RWPE2 (cell line): ENCODE results near the gene ARMCX1.
A peak's percentile ranks its signal among the peaks of the same experiment; 100 is the strongest.
"Not testable (repeated sequence)": the region's sequence is repeated elsewhere in the genome, so short reads cannot be mapped to it uniquely, and the experiment has no call there.

Source experiments
- ATAC-seq: fragments of 200-7000 bp; cut with Tn5 transposase; 3 replicates; pipeline ENCODE4 v1.9.1; 2021; ENCODE audit warnings: low read depth
- DNase-seq: peaks from one replicate; pipeline ENCODE4 v3.0.0-alpha.2; 2020; ENCODE audit warnings: low spot score
- H3K27ac ChIP-seq: fragments of 450-650 bp; 2 replicates; pipeline ENCODE4 v1.5.1; 2017; ENCODE audit warnings: mild to moderate bottlenecking; ENCODE audit not compliant: poor library complexity, severe bottlenecking
- H3K27me3 ChIP-seq: fragments of 250-450 bp; sonication (Bioruptor Pico); 2 replicates; pipeline ENCODE4 v1.5.1; 2021; ENCODE audit warnings: mild to moderate bottlenecking, moderate library complexity; ENCODE audit not compliant: insufficient read depth, poor library complexity, severe bottlenecking
- H3K36me3 ChIP-seq: fragments of 250-450 bp; sonication (Bioruptor Pico); 2 replicates; pipeline ENCODE4 v1.5.1; 2020; ENCODE audit warnings: low read depth, mild to moderate bottlenecking, moderate library complexity
- H3K4me1 ChIP-seq: fragments of 250-450 bp; sonication (Bioruptor Pico); 2 replicates; pipeline ENCODE4 v1.5.1; 2021; ENCODE audit warnings: mild to moderate bottlenecking, moderate library complexity; ENCODE audit not compliant: insufficient read depth, poor library complexity, severe bottlenecking
- H3K4me3 ChIP-seq: fragments of 250-450 bp; sonication (Bioruptor Pico); 2 replicates; pipeline ENCODE4 v1.5.1; 2021; ENCODE audit warnings: mild to moderate bottlenecking, moderate library complexity; ENCODE audit not compliant: severe bottlenecking
- H3K9me3 ChIP-seq: fragments of 250-450 bp; sonication (Bioruptor Pico); 2 replicates; pipeline ENCODE4 v1.5.1; 2021; ENCODE audit warnings: mild to moderate bottlenecking, moderate library complexity; ENCODE audit not compliant: severe bottlenecking
- TF ChIP-seq, protein P1 (sequence below): fragments of 450-650 bp; IDR thresholded peaks from one replicate; pipeline ENCODE4 v1.5.1; 2017; ENCODE audit warnings: mild to moderate bottlenecking, moderate library complexity; ENCODE audit not compliant: poor library complexity, severe bottlenecking

ARMCX1 gene

GRCh38 chrX:101550362-101550750 is at the start of gene ARMCX1:
TSS of gene ARMCX1 (plus strand) at chrX:101550547. CDS start at chrX:101552931, 2,384 bp downstream.
- Histone ChIP-seq H3K4me1 (no peaks in the 10 kb centered on the region), H3K4me3 (peak within 1 kb of the TSS; percentile 34), H3K36me3 (no peaks in the 10 kb centered on the region), H3K9me3 (no peaks in the 10 kb centered on the region), H3K27ac (peak within 1 kb of the TSS; percentile 20), H3K27me3 (no peaks in the 10 kb centered on the region)
- no peak for DNase-seq
- TF ChIP-seq, protein P1, sequence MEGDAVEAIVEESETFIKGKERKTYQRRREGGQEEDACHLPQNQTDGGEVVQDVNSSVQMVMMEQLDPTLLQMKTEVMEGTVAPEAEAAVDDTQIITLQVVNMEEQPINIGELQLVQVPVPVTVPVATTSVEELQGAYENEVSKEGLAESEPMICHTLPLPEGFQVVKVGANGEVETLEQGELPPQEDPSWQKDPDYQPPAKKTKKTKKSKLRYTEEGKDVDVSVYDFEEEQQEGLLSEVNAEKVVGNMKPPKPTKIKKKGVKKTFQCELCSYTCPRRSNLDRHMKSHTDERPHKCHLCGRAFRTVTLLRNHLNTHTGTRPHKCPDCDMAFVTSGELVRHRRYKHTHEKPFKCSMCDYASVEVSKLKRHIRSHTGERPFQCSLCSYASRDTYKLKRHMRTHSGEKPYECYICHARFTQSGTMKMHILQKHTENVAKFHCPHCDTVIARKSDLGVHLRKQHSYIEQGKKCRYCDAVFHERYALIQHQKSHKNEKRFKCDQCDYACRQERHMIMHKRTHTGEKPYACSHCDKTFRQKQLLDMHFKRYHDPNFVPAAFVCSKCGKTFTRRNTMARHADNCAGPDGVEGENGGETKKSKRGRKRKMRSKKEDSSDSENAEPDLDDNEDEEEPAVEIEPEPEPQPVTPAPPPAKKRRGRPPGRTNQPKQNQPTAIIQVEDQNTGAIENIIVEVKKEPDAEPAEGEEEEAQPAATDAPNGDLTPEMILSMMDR: no peak
- ATAC-seq: peak; percentile 80

DNA sequence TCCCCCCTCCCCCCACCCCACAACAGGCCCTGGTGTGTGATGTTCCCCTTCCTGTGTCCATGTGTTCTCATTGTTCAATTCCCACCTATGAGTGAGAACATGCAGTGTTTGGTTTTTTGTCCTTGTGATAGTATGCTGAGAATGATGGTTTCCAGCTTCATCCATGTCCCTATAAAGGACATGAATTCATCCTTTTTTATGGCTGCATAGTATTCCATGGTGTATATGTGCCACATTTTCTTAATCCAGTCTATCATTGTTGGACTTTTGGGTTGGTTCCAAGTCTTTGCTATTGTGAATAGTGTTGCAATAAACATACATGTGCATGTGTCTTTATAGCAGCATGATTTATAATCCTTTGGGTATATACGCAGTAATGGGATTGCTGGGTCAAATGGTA is 47.4 kb upstream of the ARMCX1 start:
- H3K4me3 ChIP-seq, ATAC-seq: not testable (repeated sequence)

GRCh38 chrX:101507372-101507771 is 43.0 kb upstream of the ARMCX1 start:
- Histone ChIP-seq H3K4me1 (no peaks in the 10 kb centered on the region), H3K4me3 (no peak overlapping the region), H3K27ac (no peak overlapping the region), H3K36me3 (no peaks in the 10 kb centered on the region), H3K27me3 (no peaks in the 10 kb centered on the region), H3K9me3 (no peaks in the 10 kb centered on the region)
- ATAC-seq (peak; percentile 63), DNase-seq (no peak)
- TF ChIP-seq, protein P1: no peak

More for the DNA sequence above, 47.4 kb upstream of the ARMCX1 start:
- not testable (repeated sequence) for H3K27me3 ChIP-seq, H3K27ac ChIP-seq, H3K9me3 ChIP-seq, H3K36me3 ChIP-seq, H3K4me1 ChIP-seq, DNase-seq

- no peak; the same call in 2 of the 3 replicates for ATAC-seq
- H3K27ac ChIP-seq: no peak overlapping the region
- H3K4me1 ChIP-seq: no peaks in the 10 kb centered on the region
- DNase-seq: no peak
- H3K27me3 ChIP-seq: no peaks in the 10 kb centered on the region
- no peaks in the 10 kb centered on the region for H3K36me3 ChIP-seq
- H3K9me3 ChIP-seq: no peaks in the 10 kb centered on the region
- H3K4me3 ChIP-seq: no peak overlapping the region
- TF ChIP-seq, protein P1: no peak
These were observed 42.4 kb upstream of the ARMCX1 start for GRCh38 chrX:101507986-101508385.

GRCh38 chrX:101530944-101531343 is 19.4 kb upstream of the ARMCX1 start:
- Histone ChIP-seq H3K9me3 (no peaks in the 10 kb centered on the region), H3K27me3 (no peaks in the 10 kb centered on the region), H3K36me3 (no peaks in the 10 kb centered on the region), H3K4me1 (no peaks in the 10 kb centered on the region), H3K4me3 (no peak overlapping the region), H3K27ac (no peak overlapping the region)
- no peak for ATAC-seq
- no peak for DNase-seq
- TF ChIP-seq, protein P1: no peak
